Lung microvascular endothelial cell (primary cell): ENCODE data around the gene RAP1GAP2. TPM values are rescaled to one million over a fixed set of nuclear protein-coding genes. Genes with fewer than 3 reads are reported as not detected.

Experiments
- DNase-seq, 2 donors: peaks; one replicate each; pipeline versions ENCODE4 v3.0.0 to v3.0.0-alpha.2; 2010; ENCODE audit warnings: low read depth in 2 of 2
- total RNA-seq: library from RNA; depleted of rRNA; stranded (reverse); fragments of >200 nt; gene quantifications from 2 replicates; pipeline ENCODE4 v1.2.1, GENCODE V29; 2014

RAP1GAP2 gene
- total RNA-seq, 1 donor from 2014 or later, result 1.2 TPM

DNA sequence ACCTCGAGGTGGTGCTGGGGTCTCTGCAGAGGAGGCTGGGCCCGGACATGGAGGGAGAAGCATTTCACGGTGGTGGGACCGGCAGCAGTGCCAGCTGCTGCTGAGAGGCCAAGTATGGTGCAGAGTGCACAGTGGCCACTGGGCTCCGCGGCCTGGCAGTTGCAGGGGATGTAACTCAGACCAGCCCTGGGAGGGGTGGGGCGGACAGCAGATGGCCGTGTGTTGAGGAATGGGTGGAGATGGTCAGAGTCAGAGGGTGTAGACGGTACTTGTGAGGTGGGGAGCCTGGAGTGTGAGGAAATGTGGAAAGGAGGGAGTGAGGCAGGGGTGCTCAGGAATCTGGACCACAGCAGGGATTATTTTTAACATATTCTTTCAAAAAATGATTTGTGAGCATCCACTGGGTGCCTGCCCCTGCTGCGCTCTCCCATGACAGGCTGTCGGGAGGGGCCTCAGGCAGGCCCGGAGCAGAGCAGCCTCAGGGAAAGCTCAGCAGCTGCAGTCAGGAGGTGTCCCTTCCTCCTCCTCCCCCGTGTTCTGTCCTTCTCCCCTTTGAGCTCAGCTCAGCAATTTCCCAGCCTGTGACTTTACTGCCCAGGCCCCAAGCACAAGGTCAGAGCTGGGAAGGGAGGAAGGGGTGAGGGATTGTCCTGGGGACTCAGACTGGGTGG, 113.1 kb downstream of the RAP1GAP2 start:
- no peak for DNase-seq

DNA sequence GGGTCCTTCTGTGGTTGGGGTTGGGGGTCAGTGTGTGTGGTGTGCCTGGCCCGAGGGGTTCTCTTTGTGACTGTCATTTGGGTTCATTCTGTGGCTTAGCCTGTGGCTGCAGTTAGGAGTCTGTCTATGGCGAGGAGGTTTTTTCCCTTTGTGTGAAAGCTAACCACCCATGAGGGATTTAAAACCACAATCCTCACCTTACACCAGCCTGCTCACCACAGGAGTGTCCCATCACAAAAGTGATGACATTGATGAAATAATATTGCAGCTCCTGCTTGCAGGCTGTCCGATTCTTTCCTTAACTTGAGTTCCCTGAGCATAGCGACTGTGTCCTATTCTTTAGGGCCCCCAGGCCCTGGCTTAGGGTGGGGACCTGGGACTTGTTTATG, 113.6 kb downstream of the RAP1GAP2 start:
- no peak for DNase-seq

GRCh38 chr17:2911035-2911754, 115.0 kb downstream of the RAP1GAP2 start:
- no peak for DNase-seq

GRCh38 chr17:2911755-2912111, 115.5 kb downstream of the RAP1GAP2 start:
- no peak for DNase-seq

DNA sequence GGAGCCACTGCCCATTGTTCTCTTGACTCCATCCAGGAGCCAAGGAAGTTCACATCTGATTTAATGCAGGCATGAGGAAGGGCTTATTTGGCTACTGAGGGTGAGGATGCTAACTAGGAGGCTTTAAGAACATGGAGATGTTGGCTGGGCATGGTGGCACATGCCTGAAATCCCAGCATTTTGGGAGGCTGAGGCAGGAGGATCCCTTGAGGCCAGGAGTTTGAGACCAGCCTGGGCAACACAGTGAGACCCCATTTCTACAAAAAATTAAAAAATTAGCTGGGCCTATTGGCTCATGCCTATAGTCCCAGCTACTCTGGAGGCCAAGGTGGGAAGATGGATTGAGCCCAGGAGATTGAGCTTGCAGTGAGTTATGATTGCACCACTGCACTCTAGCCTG, 116.5 kb downstream of the RAP1GAP2 start:
- no peak for DNase-seq

DNA sequence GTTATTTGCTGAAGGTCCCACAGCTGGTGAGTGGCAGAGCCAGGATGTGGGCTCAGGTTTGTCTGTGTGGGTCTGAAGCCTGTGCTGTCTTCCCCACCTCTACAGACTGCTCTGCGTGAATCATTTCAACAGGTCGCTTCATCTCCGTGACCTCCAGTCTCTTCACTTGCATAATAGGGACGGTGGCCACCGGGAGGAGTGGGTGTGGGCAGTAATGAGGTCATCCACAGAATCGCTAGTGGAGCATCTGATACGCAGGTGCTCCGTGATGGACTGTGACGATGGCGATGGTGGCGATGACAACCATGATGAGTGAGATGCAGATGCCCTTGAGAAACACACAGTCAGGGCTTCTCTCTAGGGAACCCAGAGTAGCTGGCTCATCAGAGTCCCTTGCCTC, 120.2 kb downstream of the RAP1GAP2 start:
- DNase-seq, result no peak

DNA sequence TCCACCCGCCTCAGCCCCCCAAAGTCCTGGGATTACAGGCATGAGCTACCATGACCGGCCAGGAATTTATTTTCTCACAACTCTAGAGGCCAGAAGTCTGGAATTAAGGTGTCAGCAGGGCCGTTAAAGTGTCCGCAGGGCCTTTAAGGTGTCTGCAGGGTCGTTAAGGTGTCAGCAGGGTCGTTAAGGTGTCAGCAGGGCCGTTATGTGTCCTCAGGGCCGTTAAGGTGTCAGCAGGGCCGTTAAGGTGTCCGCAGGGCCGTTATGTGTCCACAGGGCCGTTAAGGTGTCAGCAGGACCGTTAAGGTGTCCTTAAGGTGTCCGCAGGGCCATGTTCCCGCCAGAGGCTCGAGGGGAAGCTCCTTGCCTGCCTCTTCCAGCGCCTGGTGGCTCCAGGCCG, 125.2 kb downstream of the RAP1GAP2 start:
- no peak for DNase-seq

GRCh38 chr17:2924211-2924610, 128.0 kb downstream of the RAP1GAP2 start:
- DNase-seq, result peak in 1 of 2 donors; percentile 5

DNA sequence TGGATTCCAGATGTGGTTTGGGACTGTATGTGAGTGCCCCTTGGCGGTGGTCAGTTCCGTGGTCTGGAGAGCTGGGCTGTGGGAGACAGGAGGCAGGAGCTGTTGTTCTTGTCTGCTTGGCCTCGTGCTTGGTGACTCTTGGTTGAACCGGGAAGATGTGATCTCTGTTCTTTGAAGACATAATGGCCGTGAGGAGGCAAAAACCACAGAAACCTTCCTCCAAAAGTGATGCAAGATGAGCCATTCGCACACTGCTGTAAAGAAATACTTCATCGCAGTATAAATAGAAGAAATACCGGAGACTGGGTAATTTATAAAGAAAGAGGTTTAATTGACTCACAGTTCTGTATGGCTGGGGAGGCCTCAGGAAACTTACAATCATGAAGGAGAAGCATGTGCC, 128.8 kb downstream of the RAP1GAP2 start:
- DNase-seq, result no peak

- no peak for DNase-seq
Measured at GRCh38 chr17:2926019-2926650, 129.9 kb downstream of the RAP1GAP2 start.

DNA sequence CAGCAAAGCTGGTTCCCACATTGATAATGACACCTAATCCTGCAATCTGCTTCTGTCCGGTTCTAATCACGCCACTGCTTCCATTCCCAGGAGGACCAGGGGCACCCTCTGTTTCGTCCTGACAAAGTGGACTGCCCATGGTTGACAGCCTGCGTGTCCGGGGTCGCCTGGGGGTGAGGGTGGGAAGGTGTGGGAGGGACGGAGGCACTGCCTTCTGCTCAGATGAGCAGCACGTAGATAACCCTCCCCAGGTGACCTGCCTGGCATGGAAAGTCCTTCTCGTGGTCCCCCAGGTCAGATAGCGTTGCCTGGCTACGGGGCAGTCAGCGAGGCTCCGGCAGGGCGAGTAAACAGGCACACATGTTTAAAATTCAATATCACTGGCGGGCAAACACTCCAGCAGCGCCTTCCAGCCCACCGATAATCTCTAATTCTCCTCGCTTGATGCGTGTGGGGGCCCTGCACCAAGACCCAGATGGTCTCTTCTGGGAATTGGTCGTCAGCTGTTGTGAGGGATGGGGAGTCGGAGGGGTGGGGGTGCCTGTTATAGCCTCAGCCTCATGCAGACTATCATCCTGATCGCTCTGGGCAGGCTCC, 132.2 kb downstream of the RAP1GAP2 start:
- DNase-seq, result no peak

- DNase-seq, result peak; percentile 45 to 52
Measured at GRCh38 chr17:2929881-2930533, 133.8 kb downstream of the RAP1GAP2 start.

GRCh38 chr17:2931876-2932275, 135.6 kb downstream of the RAP1GAP2 start:
- no peak for DNase-seq

DNA sequence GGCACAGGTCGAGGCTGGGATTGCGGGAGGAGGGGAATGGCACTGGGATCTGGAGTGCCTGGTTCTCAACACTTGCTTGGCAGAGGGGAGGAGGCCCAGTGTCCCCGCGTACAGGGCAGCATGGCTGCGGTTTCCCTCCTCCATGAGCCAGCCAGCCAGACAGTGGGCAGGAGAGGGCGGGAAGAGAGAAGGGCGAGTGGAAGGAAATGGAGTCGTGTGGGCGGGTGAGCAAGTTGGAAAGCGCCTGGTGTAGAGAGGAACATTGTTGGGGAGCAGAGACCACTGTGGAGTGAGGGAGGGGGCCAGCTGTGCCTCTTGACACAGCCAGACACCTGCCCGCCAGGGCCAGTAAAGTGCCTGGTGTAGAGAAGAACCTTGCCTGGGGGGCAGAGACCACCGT, 136.7 kb downstream of the RAP1GAP2 start:
- DNase-seq, result no peak

- DNase-seq, result no peak
Measured at GRCh38 chr17:2933606-2934005, 137.4 kb downstream of the RAP1GAP2 start.

GRCh38 chr17:2935632-2936031, 139.4 kb downstream of the RAP1GAP2 start:
- DNase-seq, result no peak

DNA sequence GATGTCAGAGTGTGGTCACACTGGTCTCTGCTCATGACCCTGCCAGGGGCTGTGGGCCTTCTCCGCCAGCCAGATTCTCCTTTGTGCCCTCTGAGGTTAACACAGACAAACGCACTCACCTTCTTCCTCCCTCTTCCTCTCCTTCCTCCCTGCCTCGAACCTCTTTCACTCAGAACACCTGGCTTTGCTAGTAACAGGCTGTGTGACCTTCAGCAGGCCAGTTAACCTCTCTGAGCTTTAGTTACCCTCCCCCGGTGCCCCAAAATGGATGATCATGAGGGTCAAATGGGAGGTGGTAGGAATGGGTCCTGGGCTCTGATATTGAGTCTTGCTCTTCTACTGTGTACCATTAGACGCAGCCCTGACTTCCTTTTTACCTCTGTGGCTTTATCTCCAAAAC, 140.1 kb downstream of the RAP1GAP2 start:
- DNase-seq, result no peak

GRCh38 chr17:2936771-2937321, 140.6 kb downstream of the RAP1GAP2 start:
- no peak for DNase-seq

DNA sequence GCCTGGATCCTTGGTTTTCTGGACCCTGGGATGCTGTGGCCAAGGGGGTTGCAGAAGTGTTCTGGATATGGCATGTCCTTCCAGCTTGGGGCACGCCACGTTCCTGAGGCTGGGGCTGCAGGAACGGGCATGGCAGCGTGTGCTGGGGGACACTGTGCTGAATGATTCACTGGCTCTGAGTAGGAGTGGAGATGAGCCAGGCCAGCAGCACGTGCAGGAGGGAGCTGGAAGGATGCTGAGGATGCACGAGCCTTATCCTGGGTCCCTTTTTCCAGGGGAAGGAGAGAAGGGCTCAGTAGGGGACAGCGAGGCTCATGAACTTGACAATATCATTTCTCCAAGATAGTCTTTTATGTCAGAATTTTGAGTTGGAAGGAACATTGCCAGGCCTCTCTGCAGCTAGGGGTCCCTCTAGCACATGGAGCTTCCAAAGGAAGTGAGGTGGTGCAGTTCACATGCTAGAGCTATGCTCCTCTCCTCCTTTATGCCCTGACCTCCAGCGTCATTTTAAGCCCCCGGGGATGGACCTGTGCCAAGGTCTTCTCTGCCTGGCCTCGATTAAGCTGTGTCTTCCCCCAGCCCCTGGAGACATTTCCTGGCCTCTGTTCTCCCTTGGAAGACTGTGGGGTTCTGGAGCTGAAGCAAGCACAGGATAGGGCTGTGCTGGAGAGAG, 141.2 kb downstream of the RAP1GAP2 start:
- peak in 1 of 2 donors; percentile 40 for DNase-seq

- no peak for DNase-seq
Measured at GRCh38 chr17:2939714-2940351, 143.6 kb downstream of the RAP1GAP2 start.

- no peak for DNase-seq
Measured at GRCh38 chr17:2940352-2940751, 144.1 kb downstream of the RAP1GAP2 start.
